ENCODE measurements around the gene MYO16.

MYO16 gene

GRCh38 chr13:108933061-108933460 lies 303.6 kb downstream of the MYO16 start:
- DNase-seq (ENCODE audit: low read depth in 2 of 2), result no peak

- no peak for DNase-seq (ENCODE audit: low read depth in 2 of 2)
These were observed 308.7 kb downstream of the MYO16 start for GRCh38 chr13:108938155-108938554.

GRCh38 chr13:108940121-108940520 lies 310.7 kb downstream of the MYO16 start:
- no peak for DNase-seq (ENCODE audit: low read depth in 2 of 2)

GRCh38 chr13:108943842-108944241 lies 314.4 kb downstream of the MYO16 start:
- no peak for DNase-seq (ENCODE audit: low read depth in 2 of 2)

- no peak for DNase-seq (ENCODE audit: low read depth in 2 of 2)
These were observed 315.3 kb downstream of the MYO16 start for GRCh38 chr13:108944760-108945159.

- DNase-seq (ENCODE audit: low read depth in 2 of 2), result no peak
These were observed 318.2 kb downstream of the MYO16 start for GRCh38 chr13:108947551-108948030.

- no peak for DNase-seq (ENCODE audit: low read depth in 2 of 2)
These were observed 318.9 kb downstream of the MYO16 start for GRCh38 chr13:108948251-108948671.

GRCh38 chr13:108950333-108951010 lies 321.1 kb downstream of the MYO16 start:
- DNase-seq (ENCODE audit: low read depth in 2 of 2), result no peak

GRCh38 chr13:108955741-108956140 lies 326.3 kb downstream of the MYO16 start:
- no peak for DNase-seq (ENCODE audit: low read depth in 2 of 2)

- no peak for DNase-seq (ENCODE audit: low read depth in 2 of 2)
These were observed 328.1 kb downstream of the MYO16 start for GRCh38 chr13:108957369-108958012.

GRCh38 chr13:108958013-108958376 lies 328.6 kb downstream of the MYO16 start:
- no peak for DNase-seq (ENCODE audit: low read depth in 2 of 2)

GRCh38 chr13:108959234-108959633 lies 329.8 kb downstream of the MYO16 start:
- DNase-seq (ENCODE audit: low read depth in 2 of 2), result no peak

GRCh38 chr13:108960006-108960405 lies 330.6 kb downstream of the MYO16 start:
- DNase-seq (ENCODE audit: low read depth in 2 of 2), result no peak

GRCh38 chr13:108961542-108962125 lies 332.2 kb downstream of the MYO16 start:
- DNase-seq (ENCODE audit: low read depth in 2 of 2), result no peak

- DNase-seq (ENCODE audit: low read depth in 2 of 2), result no peak
These were observed 333.2 kb downstream of the MYO16 start for GRCh38 chr13:108962654-108963053.

- no peak for DNase-seq (ENCODE audit: low read depth in 2 of 2)
These were observed 333.9 kb downstream of the MYO16 start for GRCh38 chr13:108963276-108963810.

- no peak for DNase-seq (ENCODE audit: low read depth in 2 of 2)
These were observed 334.6 kb downstream of the MYO16 start for GRCh38 chr13:108963846-108964600.

GRCh38 chr13:108964606-108965005 lies 335.2 kb downstream of the MYO16 start:
- no peak for DNase-seq (ENCODE audit: low read depth in 2 of 2)

GRCh38 chr13:108967371-108967770 lies 338.0 kb downstream of the MYO16 start:
- no peak for DNase-seq (ENCODE audit: low read depth in 2 of 2)

GRCh38 chr13:108968566-108968965 lies 339.2 kb downstream of the MYO16 start:
- DNase-seq (ENCODE audit: low read depth in 2 of 2), result no peak

- DNase-seq (ENCODE audit: low read depth in 2 of 2), result no peak
These were observed 345.3 kb downstream of the MYO16 start for GRCh38 chr13:108974686-108975085.

- no peak for DNase-seq (ENCODE audit: low read depth in 2 of 2)
These were observed 350.8 kb downstream of the MYO16 start for GRCh38 chr13:108980237-108980636.
